Activated naive CD4-positive, alpha-beta T cell (primary cell): ENCODE measurements around the gene TTN.

ENCODE experiments used
- DNase-seq, 4 experiments: peaks; one replicate each; lab custom pipeline; 2025; lab: John Stamatoyannopoulos, UW

The TTN gene

GRCh38 chr2:178811901-178812300, 4.7 kb upstream of the TTN start:
- no peak for DNase-seq

GRCh38 chr2:178811045-178811444, 3.8 kb upstream of the TTN start:
- DNase-seq, result no peak

- DNase-seq, result no peak
These were observed 3.2 kb upstream of the TTN start for GRCh38 chr2:178810422-178810821.

GRCh38 chr2:178806543-178806942, 680 bp downstream of the TTN start:
- no peak for DNase-seq

- DNase-seq, result no peak
These were observed 1.8 kb downstream of the TTN start for GRCh38 chr2:178805457-178805856.

- DNase-seq, result no peak
These were observed 2.4 kb downstream of the TTN start for GRCh38 chr2:178804791-178805190.

GRCh38 chr2:178800510-178800909, 6.7 kb downstream of the TTN start:
- no peak for DNase-seq

GRCh38 chr2:178799305-178799704, 7.9 kb downstream of the TTN start:
- DNase-seq, result no peak

- no peak for DNase-seq
These were observed 11.0 kb downstream of the TTN start for GRCh38 chr2:178796079-178796677.

GRCh38 chr2:178787934-178788333, 19.3 kb downstream of the TTN start:
- no peak for DNase-seq

GRCh38 chr2:178787155-178787554, 20.1 kb downstream of the TTN start:
- no peak for DNase-seq

- no peak for DNase-seq
These were observed 23.3 kb downstream of the TTN start for GRCh38 chr2:178783889-178784288.

GRCh38 chr2:178782236-178782635, 25.0 kb downstream of the TTN start:
- no peak for DNase-seq

GRCh38 chr2:178777577-178777976, 29.6 kb downstream of the TTN start:
- DNase-seq, result no peak

GRCh38 chr2:178776751-178777150, 30.5 kb downstream of the TTN start:
- DNase-seq, result no peak

- DNase-seq, result no peak
These were observed 31.2 kb downstream of the TTN start for GRCh38 chr2:178775975-178776374.

- DNase-seq, result no peak
These were observed 36.7 kb downstream of the TTN start for GRCh38 chr2:178770518-178770917.

- DNase-seq, result no peak
These were observed 39.8 kb downstream of the TTN start for GRCh38 chr2:178767094-178768060.

- DNase-seq, result no peak
These were observed 43.1 kb downstream of the TTN start for GRCh38 chr2:178764097-178764496.

GRCh38 chr2:178761759-178762371, 45.4 kb downstream of the TTN start:
- no peak for DNase-seq

- DNase-seq, result no peak
These were observed 50.4 kb downstream of the TTN start for GRCh38 chr2:178756843-178757242.

- no peak for DNase-seq
These were observed 50.9 kb downstream of the TTN start for GRCh38 chr2:178756343-178756742.

- no peak for DNase-seq
These were observed 59.5 kb downstream of the TTN start for GRCh38 chr2:178747767-178748166.
